Measurements from ENCODE around the gene C16orf96. TPM values are rescaled to one million over a fixed set of nuclear protein-coding genes. Genes with fewer than 3 reads are reported as not detected.

C16orf96 gene
- total and polyA plus RNA-seq, 10 donors: 0.06 to 0.33 (median 0.21) TPM

DNA sequence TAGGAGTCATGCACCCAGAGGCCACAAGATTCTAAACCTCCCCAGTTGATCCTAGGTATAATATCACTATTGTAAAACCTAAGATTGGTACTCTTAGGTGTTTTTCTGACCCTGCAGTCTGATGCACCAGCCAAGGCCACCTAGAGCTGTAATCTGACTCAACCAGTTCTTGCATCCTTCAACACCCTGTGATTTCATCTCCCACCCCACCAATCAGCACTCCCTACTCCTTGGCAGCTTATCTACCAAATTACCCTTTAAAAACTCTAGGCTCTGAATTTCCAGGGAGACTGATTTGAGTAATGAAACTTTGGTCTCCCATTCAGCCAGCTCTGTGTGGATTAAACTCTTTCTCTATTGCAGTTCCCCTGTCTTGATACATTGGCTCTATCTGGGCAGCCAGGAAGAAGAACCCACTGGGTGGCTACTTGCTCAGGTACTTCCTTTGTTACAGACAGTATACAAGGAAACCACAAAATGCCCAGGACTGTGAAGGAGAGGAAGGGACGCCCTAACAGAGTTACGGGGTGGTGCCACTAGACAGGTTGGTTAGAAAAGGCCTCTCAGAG, 16.3 kb upstream of the C16orf96 start:
- Histone ChIP-seq H3K4me1 (peaks cover 0 to 37% (median 19%) of the 10 kb centered on the region in 6 donors), H3K27me3 (replicated peaks in 1 of 7) (peaks cover 0 to 11% (median 0%) of the 10 kb centered on the region in 7 donors), H3K9me3 (peaks cover 0 to 17% (median 8%) of the 10 kb centered on the region in 8 donors), H3K4me3 (no peak overlapping the region), H3K27ac (no peak overlapping the region), H3K36me3 (no peaks in the 10 kb centered on the region)
- no peak for DNase-seq
- 91 to 100% (median 93%) methylated on average over 2 of the region's 2 CpGs for WGBS, 5 donors
- TF ChIP-seq, protein P1, sequence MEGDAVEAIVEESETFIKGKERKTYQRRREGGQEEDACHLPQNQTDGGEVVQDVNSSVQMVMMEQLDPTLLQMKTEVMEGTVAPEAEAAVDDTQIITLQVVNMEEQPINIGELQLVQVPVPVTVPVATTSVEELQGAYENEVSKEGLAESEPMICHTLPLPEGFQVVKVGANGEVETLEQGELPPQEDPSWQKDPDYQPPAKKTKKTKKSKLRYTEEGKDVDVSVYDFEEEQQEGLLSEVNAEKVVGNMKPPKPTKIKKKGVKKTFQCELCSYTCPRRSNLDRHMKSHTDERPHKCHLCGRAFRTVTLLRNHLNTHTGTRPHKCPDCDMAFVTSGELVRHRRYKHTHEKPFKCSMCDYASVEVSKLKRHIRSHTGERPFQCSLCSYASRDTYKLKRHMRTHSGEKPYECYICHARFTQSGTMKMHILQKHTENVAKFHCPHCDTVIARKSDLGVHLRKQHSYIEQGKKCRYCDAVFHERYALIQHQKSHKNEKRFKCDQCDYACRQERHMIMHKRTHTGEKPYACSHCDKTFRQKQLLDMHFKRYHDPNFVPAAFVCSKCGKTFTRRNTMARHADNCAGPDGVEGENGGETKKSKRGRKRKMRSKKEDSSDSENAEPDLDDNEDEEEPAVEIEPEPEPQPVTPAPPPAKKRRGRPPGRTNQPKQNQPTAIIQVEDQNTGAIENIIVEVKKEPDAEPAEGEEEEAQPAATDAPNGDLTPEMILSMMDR (IDR thresholded peaks at IDR 0.05 in 8 of 11, conservative IDR thresholded peaks at IDR 0.05 in 3 of 11): no peak
- TF ChIP-seq POLR2A (IDR thresholded peaks at IDR 0.05) (no peak), POLR2AphosphoS5 (IDR thresholded peaks at IDR 0.05) (no peak)
- intact Hi-C loops (cut with DNase I; ENCODE audit: low total_unique reads): no loop called here

DNA sequence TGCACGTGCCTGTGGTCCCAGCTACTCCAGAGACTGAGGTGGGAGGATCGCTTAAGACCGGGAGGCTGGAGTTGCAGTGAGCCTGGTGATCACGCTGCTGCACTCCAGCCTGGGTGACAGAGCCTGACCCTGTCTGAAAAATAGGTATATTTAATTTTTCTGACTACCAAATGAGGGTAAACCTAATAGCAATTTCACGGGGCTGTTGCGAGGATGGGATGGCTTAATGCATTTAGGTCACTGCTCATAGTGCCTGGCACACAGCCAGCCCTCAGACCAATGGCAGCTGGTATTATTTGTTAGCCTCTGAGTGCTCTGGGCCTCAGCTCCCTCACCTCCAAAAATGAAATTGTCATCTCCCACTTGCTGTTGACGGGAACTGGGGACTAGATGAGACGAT, 11.7 kb upstream of the C16orf96 start:
- DNase-seq: no peak
- Histone ChIP-seq H3K4me1 (peaks cover 0 to 10% (median 7%) of the 10 kb centered on the region in 6 donors), H3K9me3 (peaks cover 0 to 10% (median 4%) of the 10 kb centered on the region in 8 donors), H3K36me3 (no peaks in the 10 kb centered on the region), H3K27ac (no peak overlapping the region), H3K4me3 (no peak overlapping the region), H3K27me3 (replicated peaks in 1 of 7) (no peaks in the 10 kb centered on the region)
- intact Hi-C loops (cut with DNase I; ENCODE audit: low total_unique reads): no loop called here
- WGBS, 5 donors: 78 to 92% (median 82%) methylated on average over 8 of the region's 8 CpGs
- TF ChIP-seq POLR2A (IDR thresholded peaks at IDR 0.05): no peak
- no peak for TF ChIP-seq POLR2AphosphoS5 (IDR thresholded peaks at IDR 0.05)

DNA sequence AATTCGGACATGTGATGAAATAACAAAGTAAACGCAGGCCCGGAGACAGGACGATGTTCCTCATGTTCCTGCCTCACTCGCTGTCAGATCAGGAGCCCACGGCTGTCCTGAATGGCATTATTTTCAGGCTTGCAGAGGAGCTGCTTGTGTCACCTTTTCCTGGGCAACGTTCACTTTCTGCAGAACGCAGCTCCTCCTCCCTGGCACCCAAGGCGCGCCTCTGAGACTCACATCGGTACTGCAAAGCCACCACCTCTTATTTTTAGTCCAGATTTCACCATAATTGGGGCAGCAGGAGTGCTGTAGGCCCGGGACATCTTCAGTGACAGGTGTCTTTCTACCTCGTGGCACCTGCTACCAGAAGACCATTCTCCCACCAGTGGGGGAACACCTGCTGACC, 8.0 kb upstream of the C16orf96 start:
- 79 to 88% (median 85%) methylated on average over 13 of the region's 13 CpGs for WGBS, 5 donors
- intact Hi-C loops (cut with DNase I; ENCODE audit: low total_unique reads): no loop called here
- DNase-seq: no peak
- no peaks in the 10 kb centered on the region for H3K36me3 ChIP-seq
- H3K27ac ChIP-seq: no peak overlapping the region
- H3K9me3 ChIP-seq: no peaks in the 10 kb centered on the region
- H3K4me1 ChIP-seq: peaks cover 0 to 10% (median 7%) of the 10 kb centered on the region in 6 donors
- no peak for TF ChIP-seq POLR2AphosphoS5 (IDR thresholded peaks at IDR 0.05)
- TF ChIP-seq, protein P1 (IDR thresholded peaks at IDR 0.05 in 8 of 11, conservative IDR thresholded peaks at IDR 0.05 in 3 of 11): no peak
- TF ChIP-seq POLR2A (IDR thresholded peaks at IDR 0.05): no peak
- no peak overlapping the region for H3K4me3 ChIP-seq
- H3K27me3 ChIP-seq (replicated peaks in 1 of 7): no peaks in the 10 kb centered on the region

DNA sequence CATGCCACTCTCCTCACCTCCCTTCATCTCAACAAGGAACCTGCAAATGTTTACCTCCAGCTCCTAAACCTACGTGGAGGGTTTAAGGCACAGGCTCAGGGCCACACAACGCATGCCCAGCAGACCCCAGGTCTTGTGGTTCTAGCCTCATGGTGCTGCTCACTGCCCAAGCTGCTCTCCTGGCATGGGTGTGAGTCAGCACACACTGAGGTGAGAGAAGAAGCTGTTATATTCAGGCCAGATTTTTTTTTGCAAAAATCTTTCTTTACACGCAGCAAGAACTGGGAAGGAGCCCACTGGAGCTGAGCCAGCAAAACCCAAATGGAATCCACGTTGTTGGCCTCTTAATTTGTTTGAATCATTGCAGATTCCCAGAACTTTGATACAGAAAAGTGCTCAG, 5.5 kb upstream of the C16orf96 start:
- intact Hi-C loops (cut with DNase I; ENCODE audit: low total_unique reads): no loop called here
- no peaks in the 10 kb centered on the region for H3K27me3 ChIP-seq (replicated peaks in 1 of 7)
- 38 to 65% (median 55%) methylated on average over 4 of the region's 4 CpGs for WGBS, 5 donors
- no peak overlapping the region for H3K27ac ChIP-seq
- no peak overlapping the region for H3K4me3 ChIP-seq
- H3K4me1 ChIP-seq: peaks cover 0 to 10% (median 7%) of the 10 kb centered on the region in 6 donors
- TF ChIP-seq, protein P1 (IDR thresholded peaks at IDR 0.05 in 8 of 11, conservative IDR thresholded peaks at IDR 0.05 in 3 of 11): no peak
- TF ChIP-seq POLR2AphosphoS5 (IDR thresholded peaks at IDR 0.05): no peak
- TF ChIP-seq POLR2A (IDR thresholded peaks at IDR 0.05): no peak
- no peaks in the 10 kb centered on the region for H3K9me3 ChIP-seq
- DNase-seq: no peak
- H3K36me3 ChIP-seq: no peaks in the 10 kb centered on the region

Data from spleen (tissue), 11 donors.